Measurements from ENCODE around the gene TSC22D2.
"Not testable (repeated sequence)": the region's sequence is repeated elsewhere in the genome, so short reads cannot be mapped to it uniquely, and the experiment has no call there.

Gene TSC22D2

GRCh38 chr3:150490277-150490986 is 82.3 kb downstream of the TSC22D2 start:
- DNase-seq: no peak

- no peak for DNase-seq
These were observed 86.4 kb downstream of the TSC22D2 start for GRCh38 chr3:150494411-150494977.

DNA sequence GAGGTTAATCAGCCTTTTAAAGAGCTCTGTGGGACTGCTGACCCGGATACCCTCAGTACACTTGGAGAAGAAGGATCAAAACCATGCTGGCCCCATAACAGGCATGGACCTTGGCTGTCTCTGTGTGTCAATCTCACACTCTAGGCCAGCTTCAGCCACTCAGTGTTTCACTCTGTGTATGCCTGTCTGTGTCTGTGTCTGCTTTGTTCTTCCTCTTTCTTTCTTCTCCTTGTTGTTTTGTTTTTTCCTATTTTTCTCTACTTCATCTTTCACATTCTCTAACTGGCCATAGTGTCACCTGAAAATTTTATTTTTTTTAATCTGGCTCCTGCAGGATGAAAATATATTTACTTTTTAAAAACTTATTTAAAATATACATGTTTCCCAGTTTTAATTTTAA is 87.1 kb downstream of the TSC22D2 start:
- DNase-seq: peak; percentile 53 to 71

- DNase-seq: peak; percentile 66 to 76
These were observed 87.6 kb downstream of the TSC22D2 start for GRCh38 chr3:150495563-150496168.

- DNase-seq: peak; percentile 49 to 54
These were observed 89.9 kb downstream of the TSC22D2 start for GRCh38 chr3:150497956-150498355.

DNA sequence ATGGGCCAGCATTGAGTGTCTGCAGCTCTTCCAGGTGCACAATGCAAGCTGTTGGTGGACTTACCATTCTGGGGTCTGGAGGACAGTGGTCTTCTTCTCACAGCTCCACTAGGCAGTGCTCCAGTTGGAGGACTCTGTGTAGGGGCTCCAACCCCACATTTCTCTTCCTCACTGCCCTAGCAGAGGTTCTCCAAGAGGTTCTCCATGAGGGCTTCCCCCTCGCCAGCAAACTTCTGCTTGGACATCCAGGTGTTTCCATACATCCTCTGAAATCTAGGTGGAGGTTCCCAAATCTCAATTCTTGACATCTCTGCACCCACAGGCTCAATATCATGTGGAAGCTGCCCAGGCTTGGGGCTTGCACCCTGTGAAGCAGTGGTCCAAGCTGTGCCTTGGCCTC is 92.9 kb downstream of the TSC22D2 start:
- not testable (repeated sequence) for DNase-seq

- DNase-seq: no peak
These were observed 95.5 kb downstream of the TSC22D2 start for GRCh38 chr3:150503402-150504099.

DNA sequence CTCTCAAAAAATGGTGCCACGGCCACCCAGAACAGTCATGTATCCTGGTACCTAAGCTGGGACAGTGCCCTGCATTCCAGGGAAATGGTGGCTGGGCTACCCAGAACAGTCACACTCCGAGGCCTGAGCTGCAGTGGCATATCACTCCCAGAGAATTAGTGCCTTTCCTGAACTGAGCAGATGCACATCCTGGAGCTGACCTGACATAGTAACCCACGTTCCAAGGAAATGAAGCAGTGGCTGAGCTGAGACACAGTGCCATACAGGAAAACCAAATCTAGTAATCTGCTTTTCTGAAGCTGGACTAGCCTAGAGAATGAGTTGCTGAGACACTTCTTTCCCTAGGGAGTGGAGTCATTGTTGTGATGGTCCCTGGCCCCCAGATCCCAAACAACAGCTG is 96.4 kb downstream of the TSC22D2 start:
- no peak for DNase-seq

- no peak for DNase-seq
These were observed 100.3 kb downstream of the TSC22D2 start for GRCh38 chr3:150508401-150508800.

- no peak for DNase-seq
These were observed 101.7 kb downstream of the TSC22D2 start for GRCh38 chr3:150509780-150510179.

- DNase-seq: no peak
These were observed 103.2 kb downstream of the TSC22D2 start for GRCh38 chr3:150511122-150511821.

- DNase-seq: no peak
These were observed 107.1 kb downstream of the TSC22D2 start for GRCh38 chr3:150515210-150515609.

All from AML-193 (cell line).